Measurements from ENCODE around the gene STRN4.
A peak's percentile ranks its signal among the peaks of the same experiment; 100 is the strongest.
"Not testable (repeated sequence)": the region's sequence is repeated elsewhere in the genome, so short reads cannot be mapped to it uniquely, and the experiment has no call there.

STRN4 gene

GRCh38 chr19:46772170-46773017, 26.1 kb upstream of the STRN4 start:
- no peak for DNase-seq (ENCODE audit: low read depth in 2 of 2)

- DNase-seq (ENCODE audit: low read depth in 2 of 2) = not testable (repeated sequence)
These were observed 22.5 kb upstream of the STRN4 start for GRCh38 chr19:46768746-46769145.

- DNase-seq (ENCODE audit: low read depth in 2 of 2) = no peak
These were observed 20.5 kb upstream of the STRN4 start for GRCh38 chr19:46766569-46767317.

GRCh38 chr19:46764817-46765291, 18.6 kb upstream of the STRN4 start:
- no peak for DNase-seq (ENCODE audit: low read depth in 2 of 2)

- DNase-seq (ENCODE audit: low read depth in 2 of 2) = no peak
These were observed 16.1 kb upstream of the STRN4 start for GRCh38 chr19:46762245-46762890.

GRCh38 chr19:46761418-46761831, 15.2 kb upstream of the STRN4 start:
- DNase-seq (ENCODE audit: low read depth in 2 of 2) = peak; percentile 71 to 73

- not testable (repeated sequence) for DNase-seq (ENCODE audit: low read depth in 2 of 2)
These were observed 14.6 kb upstream of the STRN4 start for GRCh38 chr19:46760897-46761296.

- DNase-seq (ENCODE audit: low read depth in 2 of 2) = no peak
These were observed 14.1 kb upstream of the STRN4 start for GRCh38 chr19:46760363-46760762.

GRCh38 chr19:46759817-46760333, 13.6 kb upstream of the STRN4 start:
- DNase-seq (ENCODE audit: low read depth in 2 of 2) = peak; percentile 99

- DNase-seq (ENCODE audit: low read depth in 2 of 2) = no peak
These were observed 13.0 kb upstream of the STRN4 start for GRCh38 chr19:46759206-46759605.

GRCh38 chr19:46756544-46756888, 10.3 kb upstream of the STRN4 start:
- DNase-seq (ENCODE audit: low read depth in 2 of 2) = no peak

- no peak for DNase-seq (ENCODE audit: low read depth in 2 of 2)
These were observed 9.7 kb upstream of the STRN4 start for GRCh38 chr19:46755853-46756543.

- DNase-seq (ENCODE audit: low read depth in 2 of 2) = no peak
These were observed 9.0 kb upstream of the STRN4 start for GRCh38 chr19:46755077-46755852.

- no peak for DNase-seq (ENCODE audit: low read depth in 2 of 2)
These were observed 7.3 kb upstream of the STRN4 start for GRCh38 chr19:46753420-46754155.

- no peak for DNase-seq (ENCODE audit: low read depth in 2 of 2)
These were observed 2.3 kb upstream of the STRN4 start for GRCh38 chr19:46748325-46749109.

GRCh38 chr19:46745521-46746280, 549 bp downstream of the STRN4 start, which contains the start of gene FKRP:
Gene FKRP (plus strand): TSS chr19:46746057. CDS start chr19:46755451, 9,394 bp downstream.
- DNase-seq (ENCODE audit: low read depth in 2 of 2) = no peak

GRCh38 chr19:46745030-46745429, 1.2 kb downstream of the STRN4 start:
- no peak for DNase-seq (ENCODE audit: low read depth in 2 of 2)

- no peak for DNase-seq (ENCODE audit: low read depth in 2 of 2)
These were observed 2.1 kb downstream of the STRN4 start for GRCh38 chr19:46744005-46744691.

All from fibroblast of skin of left quadriceps (primary cell).